HepG2 (cell line): ENCODE measurements around the gene KLHL21. TPM values are rescaled to one million over a fixed set of nuclear protein-coding genes. Genes with fewer than 3 reads are reported as not detected.

Source experiments
- CBX2 ChIP-seq, 2 experiments: fragments of 200-600 bp in 1 of 2; sonication (generic); formaldehyde crosslinking in 1 of 2; IDR thresholded peaks; 2 replicates each; pipeline versions ENCODE4 v1.7.0 to v1.8.1; 2018 to 2022; ENCODE audit warnings: low read depth in 2 of 2, low read length in 1 of 2, mild to moderate bottlenecking in 1 of 2, missing genetic modification reagents in 1 of 2
- HMG20B ChIP-seq: conservative IDR thresholded peaks from 2 replicates; pipeline ENCODE4 v1.6.1; 2016; ENCODE audit warnings: missing genetic modification reagents, missing compliant biosample characterization
- HNRNPH1 ChIP-seq: fragments of 200-400 bp; formaldehyde crosslinking; optimal IDR thresholded peaks from 2 replicates; pipeline ENCODE3; 2017; ENCODE audit warnings: mild to moderate bottlenecking, low read depth, low read length
- IKZF5 ChIP-seq: IDR thresholded peaks from 2 replicates; pipeline ENCODE4 v1.6.1; 2018; ENCODE audit warnings: missing genetic modification reagents, mild to moderate bottlenecking, missing compliant biosample characterization
- NR2F2 ChIP-seq: IDR thresholded peaks from 2 replicates; pipeline ENCODE4 v1.6.1; 2012; ENCODE audit warnings: low read depth, inconsistent platforms, borderline replicate concordance
- PATZ1 ChIP-seq: sonication (generic); formaldehyde crosslinking; IDR thresholded peaks from 2 replicates; pipeline ENCODE4 v1.4.0; 2020; ENCODE audit warnings: missing genetic modification reagents
- SETDB1 ChIP-seq: sonication (generic); formaldehyde crosslinking; IDR thresholded peaks from 2 replicates; pipeline ENCODE4 v1.5.1; 2020; ENCODE audit warnings: missing genetic modification reagents, mild to moderate bottlenecking, borderline replicate concordance
- THYN1 ChIP-seq: sonication (generic); formaldehyde crosslinking; IDR thresholded peaks from 2 replicates; pipeline ENCODE4 v1.8.1; 2023; ENCODE audit warnings: low read depth, mild to moderate bottlenecking, moderate library complexity, missing genetic modification reagents, borderline replicate concordance
- ZNF225 ChIP-seq: sonication (generic); formaldehyde crosslinking; IDR thresholded peaks from 2 replicates; pipeline ENCODE4 v1.4.0; 2020; ENCODE audit warnings: mild to moderate bottlenecking, missing genetic modification reagents
- ZNF24 ChIP-seq: fragments of 450-650 bp; IDR thresholded peaks from 2 replicates; pipeline ENCODE4 v1.6.1; 2017; ENCODE audit warnings: antibody characterized with exemption, mild to moderate bottlenecking
- ZNF430 ChIP-seq: sonication (generic); formaldehyde crosslinking; IDR thresholded peaks from 2 replicates; pipeline ENCODE4 v1.9.0; 2021; ENCODE audit warnings: mild to moderate bottlenecking, missing genetic modification reagents
- polyA plus RNA-seq, 8 experiments: library from polyadenylated mRNA; depleted of rRNA in 3 of 8; stranded (reverse) in 7 of 8; unstranded in 1 of 8; fragments of >200 nt; fragmentation: Illumina TruSeq in 4 of 8; extraction: Trizol in 4 of 8; gene quantifications; 2 replicates each; pipeline versions ENCODE4 v1.2.1 to v1.2.3, GENCODE V29; 2011 to 2016; ENCODE audit warnings: low read depth in 4 of 8, missing spikeins in 1 of 8, mixed read lengths in 1 of 8; ENCODE audit not compliant: insufficient read depth in 1 of 8
- total RNA-seq, 5 experiments: library from RNA; depleted of rRNA; stranded (reverse); fragments of >200 nt; fragmentation: Illumina TruSeq; extraction: Trizol; gene quantifications; 2 replicates each; pipeline ENCODE4 v1.2.3, GENCODE V29; 2016; ENCODE audit warnings: low read depth in 1 of 5
- TF ChIP-seq, protein P1 (sequence below): sonication (generic); formaldehyde crosslinking; IDR thresholded peaks from 2 replicates; pipeline ENCODE4 v1.4.0; 2020; ENCODE audit warnings: mild to moderate bottlenecking, missing genetic modification reagents
- TF ChIP-seq, protein P2 (sequence below): sonication (generic); formaldehyde crosslinking; IDR thresholded peaks from 2 replicates; pipeline ENCODE4 v1.5.0; 2020; ENCODE audit warnings: mild to moderate bottlenecking, missing genetic modification reagents
- TF ChIP-seq, protein P3 (sequence below): sonication (generic); formaldehyde crosslinking; IDR thresholded peaks from 2 replicates; pipeline ENCODE4 v1.4.0; 2020; ENCODE audit warnings: missing genetic modification reagents
- TF ChIP-seq, protein P4 (sequence below): fragments of 450-650 bp; IDR thresholded peaks from 2 replicates; pipeline ENCODE4 v1.6.1; 2017
- TF ChIP-seq, protein P5 (sequence below): sonication (generic); formaldehyde crosslinking; IDR thresholded peaks from 2 replicates; pipeline ENCODE4 v1.5.0; 2020; ENCODE audit warnings: mild to moderate bottlenecking, missing genetic modification reagents

The KLHL21 gene
- total and polyA plus RNA-seq, 2 of the 13 experiments (the other 11 are each of a cell fraction or from before 2014, with no cell fraction given) = 14.8 to 25.0 TPM

- TF ChIP-seq, protein P1, sequence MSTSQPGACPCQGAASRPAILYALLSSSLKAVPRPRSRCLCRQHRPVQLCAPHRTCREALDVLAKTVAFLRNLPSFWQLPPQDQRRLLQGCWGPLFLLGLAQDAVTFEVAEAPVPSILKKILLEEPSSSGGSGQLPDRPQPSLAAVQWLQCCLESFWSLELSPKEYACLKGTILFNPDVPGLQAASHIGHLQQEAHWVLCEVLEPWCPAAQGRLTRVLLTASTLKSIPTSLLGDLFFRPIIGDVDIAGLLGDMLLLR = no peak
- TF ChIP-seq ZNF24 (no peak), HMG20B (CRISPR knock-in tag) (no peak), NR2F2 (no peak), THYN1 (no peak), ZNF225 (0 out of 2 replicates have a peak, but pooled peaks have one; percentile 62), IKZF5 (CRISPR knock-in tag) (0 out of 2 replicates have a peak, but pooled peaks have one; percentile 16), HNRNPH1 (no peak), SETDB1 (CRISPR knock-in tag) (no peak), ZNF430 (CRISPR knock-in tag) (peak; percentile 52; the same call in 1 of the 2 replicates), PATZ1 (peak; percentile 28; the same call in 1 of the 2 replicates), CBX2 (IDR thresholded peaks at IDR 0.05; ENCODE audit: low read depth, low read length) (no peak), CBX2 (CRISPR knock-in tag; IDR thresholded peaks at IDR 0.05; ENCODE audit: low read depth) (no peak)
- TF ChIP-seq, protein P2, sequence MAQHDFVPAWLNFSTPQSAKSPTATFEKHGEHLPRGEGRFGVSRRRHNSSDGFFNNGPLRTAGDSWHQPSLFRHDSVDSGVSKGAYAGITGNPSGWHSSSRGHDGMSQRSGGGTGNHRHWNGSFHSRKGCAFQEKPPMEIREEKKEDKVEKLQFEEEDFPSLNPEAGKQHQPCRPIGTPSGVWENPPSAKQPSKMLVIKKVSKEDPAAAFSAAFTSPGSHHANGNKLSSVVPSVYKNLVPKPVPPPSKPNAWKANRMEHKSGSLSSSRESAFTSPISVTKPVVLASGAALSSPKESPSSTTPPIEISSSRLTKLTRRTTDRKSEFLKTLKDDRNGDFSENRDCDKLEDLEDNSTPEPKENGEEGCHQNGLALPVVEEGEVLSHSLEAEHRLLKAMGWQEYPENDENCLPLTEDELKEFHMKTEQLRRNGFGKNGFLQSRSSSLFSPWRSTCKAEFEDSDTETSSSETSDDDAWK (CRISPR knock-in tag) = no peak
- TF ChIP-seq, protein P3, sequence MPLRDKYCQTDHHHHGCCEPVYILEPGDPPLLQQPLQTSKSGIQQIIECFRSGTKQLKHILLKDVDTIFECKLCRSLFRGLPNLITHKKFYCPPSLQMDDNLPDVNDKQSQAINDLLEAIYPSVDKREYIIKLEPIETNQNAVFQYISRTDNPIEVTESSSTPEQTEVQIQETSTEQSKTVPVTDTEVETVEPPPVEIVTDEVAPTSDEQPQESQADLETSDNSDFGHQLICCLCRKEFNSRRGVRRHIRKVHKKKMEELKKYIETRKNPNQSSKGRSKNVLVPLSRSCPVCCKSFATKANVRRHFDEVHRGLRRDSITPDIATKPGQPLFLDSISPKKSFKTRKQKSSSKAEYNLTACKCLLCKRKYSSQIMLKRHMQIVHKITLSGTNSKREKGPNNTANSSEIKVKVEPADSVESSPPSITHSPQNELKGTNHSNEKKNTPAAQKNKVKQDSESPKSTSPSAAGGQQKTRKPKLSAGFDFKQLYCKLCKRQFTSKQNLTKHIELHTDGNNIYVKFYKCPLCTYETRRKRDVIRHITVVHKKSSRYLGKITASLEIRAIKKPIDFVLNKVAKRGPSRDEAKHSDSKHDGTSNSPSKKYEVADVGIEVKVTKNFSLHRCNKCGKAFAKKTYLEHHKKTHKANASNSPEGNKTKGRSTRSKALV (CRISPR knock-in tag) = no peak
- TF ChIP-seq, protein P4, sequence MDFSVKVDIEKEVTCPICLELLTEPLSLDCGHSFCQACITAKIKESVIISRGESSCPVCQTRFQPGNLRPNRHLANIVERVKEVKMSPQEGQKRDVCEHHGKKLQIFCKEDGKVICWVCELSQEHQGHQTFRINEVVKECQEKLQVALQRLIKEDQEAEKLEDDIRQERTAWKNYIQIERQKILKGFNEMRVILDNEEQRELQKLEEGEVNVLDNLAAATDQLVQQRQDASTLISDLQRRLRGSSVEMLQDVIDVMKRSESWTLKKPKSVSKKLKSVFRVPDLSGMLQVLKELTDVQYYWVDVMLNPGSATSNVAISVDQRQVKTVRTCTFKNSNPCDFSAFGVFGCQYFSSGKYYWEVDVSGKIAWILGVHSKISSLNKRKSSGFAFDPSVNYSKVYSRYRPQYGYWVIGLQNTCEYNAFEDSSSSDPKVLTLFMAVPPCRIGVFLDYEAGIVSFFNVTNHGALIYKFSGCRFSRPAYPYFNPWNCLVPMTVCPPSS = no peak
- TF ChIP-seq, protein P5, sequence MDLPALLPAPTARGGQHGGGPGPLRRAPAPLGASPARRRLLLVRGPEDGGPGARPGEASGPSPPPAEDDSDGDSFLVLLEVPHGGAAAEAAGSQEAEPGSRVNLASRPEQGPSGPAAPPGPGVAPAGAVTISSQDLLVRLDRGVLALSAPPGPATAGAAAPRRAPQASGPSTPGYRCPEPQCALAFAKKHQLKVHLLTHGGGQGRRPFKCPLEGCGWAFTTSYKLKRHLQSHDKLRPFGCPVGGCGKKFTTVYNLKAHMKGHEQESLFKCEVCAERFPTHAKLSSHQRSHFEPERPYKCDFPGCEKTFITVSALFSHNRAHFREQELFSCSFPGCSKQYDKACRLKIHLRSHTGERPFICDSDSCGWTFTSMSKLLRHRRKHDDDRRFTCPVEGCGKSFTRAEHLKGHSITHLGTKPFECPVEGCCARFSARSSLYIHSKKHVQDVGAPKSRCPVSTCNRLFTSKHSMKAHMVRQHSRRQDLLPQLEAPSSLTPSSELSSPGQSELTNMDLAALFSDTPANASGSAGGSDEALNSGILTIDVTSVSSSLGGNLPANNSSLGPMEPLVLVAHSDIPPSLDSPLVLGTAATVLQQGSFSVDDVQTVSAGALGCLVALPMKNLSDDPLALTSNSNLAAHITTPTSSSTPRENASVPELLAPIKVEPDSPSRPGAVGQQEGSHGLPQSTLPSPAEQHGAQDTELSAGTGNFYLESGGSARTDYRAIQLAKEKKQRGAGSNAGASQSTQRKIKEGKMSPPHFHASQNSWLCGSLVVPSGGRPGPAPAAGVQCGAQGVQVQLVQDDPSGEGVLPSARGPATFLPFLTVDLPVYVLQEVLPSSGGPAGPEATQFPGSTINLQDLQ (CRISPR knock-in tag) = no peak
Observed at GRCh38 chr1:6554907-6555778, 47.5 kb downstream of the KLHL21 start, which contains the start of gene TAS1R1 (continued).
